HepG2 (cell line): ENCODE data around the gene RRAS. TPM values are rescaled to one million over a fixed set of nuclear protein-coding genes. Genes with fewer than 3 reads are reported as not detected.
A peak's percentile ranks its signal among the peaks of the same experiment; 100 is the strongest.

ENCODE experiments used
- ATAC-seq: fragments of 200-7000 bp; cut with Tn5 transposase; 3 replicates; pipeline ENCODE4 v1.9.1; 2020; ENCODE audit warnings: mild to moderate bottlenecking, moderate library complexity
- BruUV-seq: library from RNA; stranded (reverse); fragments of 400-500 nt; replicated peaks from 2 replicates; lab custom pipeline; 2021; lab: Mats Ljungman, UMichigan
- CTCF ChIA-PET: fragments of 300-600 bp; formaldehyde crosslinking; extraction: SDS; loops from one replicate; lab custom pipeline; 2021; ENCODE audit warnings: low total read pairs, inconsistent platforms, low intra/inter-chr PET ratio; lab: Yijun Ruan, JAX
- POLR2A ChIA-PET: fragments of 350-600 bp; sonication (Branson Sonifier 250); formaldehyde crosslinking; loops from one replicate; lab custom pipeline; 2020; ENCODE audit warnings: antibody characterized with exemption, inconsistent platforms; lab: Yijun Ruan, JAX
- DNase-seq: peaks from one replicate; pipeline ENCODE4 v3.0.0-alpha.2; 2015; ENCODE audit warnings: low spot score
- FAIRE-seq: peaks from 3 replicates; lab custom pipeline; 2011; peaks lifted over from hg19 to GRCh38; lab: Jason Lieb, UNC
- H2AFZ ChIP-seq: one replicate; pipeline ENCODE4 v1.6.1; 2011; ENCODE audit warnings: low read length, inconsistent platforms
- H3K27ac ChIP-seq: fragments of 300-600 bp; 3 replicates; pipeline ENCODE4 v1.8.0; 2011; ENCODE audit warnings: mixed run types, mild to moderate bottlenecking, mixed read lengths, low read length, inconsistent platforms; ENCODE audit not compliant: insufficient read depth; ENCODE audit errors: extremely low read length
- H3K27me3 ChIP-seq, 2 experiments: fragments of 200-600 bp in 1 of 2; 2 replicates in 1 of 2; 3 replicates in 1 of 2; pipeline versions ENCODE4 v1.6.0 to v1.8.0; 2011; ENCODE audit warnings: low read length in 2 of 2, mild to moderate bottlenecking in 2 of 2, moderate library complexity in 2 of 2, inconsistent platforms in 1 of 2; ENCODE audit not compliant: insufficient read depth in 2 of 2, control insufficient read depth in 1 of 2
- H3K36me3 ChIP-seq, 2 experiments: fragments of 200-600 bp in 1 of 2; replicated peaks in 1 of 2; 2 replicates in 1 of 2; 3 replicates in 1 of 2; pipeline versions ENCODE4 v1.5.1 to v1.8.0; 2011; ENCODE audit warnings: low read length in 2 of 2, inconsistent platforms in 1 of 2; ENCODE audit not compliant: insufficient read depth in 2 of 2, control insufficient read depth in 1 of 2
- H3K4me1 ChIP-seq: 2 replicates; pipeline ENCODE4 v1.5.1; 2012; ENCODE audit warnings: low read length, inconsistent platforms; ENCODE audit not compliant: insufficient read depth
- H3K4me2 ChIP-seq: 2 replicates; pipeline ENCODE4 v1.6.0; 2011; ENCODE audit warnings: low read depth, low read length, inconsistent platforms
- H3K4me3 ChIP-seq, 3 experiments: fragments of 200-600 bp in 1 of 3; sonication (generic), shearing (Covaris generic) in 1 of 3; replicated peaks in 1 of 3; 2 replicates each; pipeline ENCODE4 v1.5.1; 2011 to 2016; ENCODE audit warnings: low read length in 3 of 3, inconsistent platforms in 2 of 3, low read depth in 2 of 3, mild to moderate bottlenecking in 2 of 3, control low read depth in 1 of 3, mixed read lengths in 1 of 3; ENCODE audit not compliant: insufficient read depth in 1 of 3
- H3K79me2 ChIP-seq: one replicate; pipeline ENCODE4 v1.6.1; 2011; ENCODE audit warnings: low read length, inconsistent platforms; ENCODE audit not compliant: insufficient read depth
- H3K9ac ChIP-seq: 2 replicates; pipeline ENCODE4 v1.6.0; 2011; ENCODE audit warnings: mild to moderate bottlenecking, low read depth, low read length, inconsistent platforms; ENCODE audit not compliant: insufficient read depth
- H3K9me3 ChIP-seq: 2 replicates; pipeline ENCODE4 v1.5.1; 2012; ENCODE audit warnings: mild to moderate bottlenecking, low read length
- H4K20me1 ChIP-seq: 2 replicates; pipeline ENCODE4 v1.6.0; 2011; ENCODE audit warnings: inconsistent platforms, mild to moderate bottlenecking, low read length, moderate library complexity; ENCODE audit not compliant: insufficient read depth
- AGO2 ChIP-seq: fragments of 200-400 bp; formaldehyde crosslinking; optimal IDR thresholded peaks from 2 replicates; pipeline ENCODE3; 2017; ENCODE audit warnings: mild to moderate bottlenecking, low read depth, low read length, moderate library complexity
- AHR ChIP-seq: IDR thresholded peaks from 2 replicates; pipeline ENCODE4 v1.6.1; 2018; ENCODE audit warnings: missing genetic modification reagents, missing compliant biosample characterization
- CBX2 ChIP-seq, 2 experiments: fragments of 200-600 bp in 1 of 2; sonication (generic); formaldehyde crosslinking in 1 of 2; IDR thresholded peaks; 2 replicates each; pipeline versions ENCODE4 v1.7.0 to v1.8.1; 2018 to 2022; ENCODE audit warnings: low read depth in 2 of 2, low read length in 1 of 2, mild to moderate bottlenecking in 1 of 2, missing genetic modification reagents in 1 of 2
- EED ChIP-seq: sonication (generic); formaldehyde crosslinking; IDR thresholded peaks from 2 replicates; pipeline ENCODE4 v1.5.0; 2020; ENCODE audit warnings: mild to moderate bottlenecking, missing genetic modification reagents
- POLR2A ChIP-seq, 2 experiments: IDR thresholded peaks; 2 replicates each; pipeline ENCODE4 v1.6.1; 2011; ENCODE audit warnings: low read depth in 2 of 2, low read length in 2 of 2, mild to moderate bottlenecking in 1 of 2, moderate library complexity in 1 of 2; ENCODE audit not compliant: insufficient read depth in 1 of 2
- RBFOX2 ChIP-seq: fragments of 200-400 bp; formaldehyde crosslinking; IDR thresholded peaks from 2 replicates; pipeline ENCODE4 v1.6.1; 2017; ENCODE audit warnings: low read depth, mild to moderate bottlenecking, low read length
- RBM22 ChIP-seq: fragments of 200-400 bp; formaldehyde crosslinking; optimal IDR thresholded peaks from 2 replicates; pipeline ENCODE3; 2017; ENCODE audit warnings: mild to moderate bottlenecking, low read length, moderate library complexity
- SRY ChIP-seq: sonication (generic); formaldehyde crosslinking; IDR thresholded peaks from 2 replicates; pipeline ENCODE4 v1.8.0; 2022; ENCODE audit warnings: mild to moderate bottlenecking, missing genetic modification reagents
- U2AF2 ChIP-seq: fragments of 200-400 bp; formaldehyde crosslinking; IDR thresholded peaks from 2 replicates; pipeline ENCODE4 v1.6.1; 2017; ENCODE audit warnings: low read depth, mild to moderate bottlenecking, low read length
- WGBS: methylation state at CpG from one replicate; pipeline ENCODE4 v1.1.6; 2017; ENCODE audit warnings: low lambda C conversion rate; 5-methylcytosine and 5-hydroxymethylcytosine counted together
- in situ Hi-C: cut with HindIII; loops from 2 replicates; pipeline ENCODE4 v1.10.0; 2017; ENCODE audit warnings: low pct_unique_long_range_greater_than_20kb; ENCODE audit not compliant: extremely low pct_ligation_motif_present
- intact Hi-C: fragments of 100-400 bp; cut with micrococcal nuclease; formaldehyde crosslinking; loops from one replicate; pipeline ENCODE4 v1.10.0; 2022; ENCODE audit not compliant: unreplicated experiment
- polyA plus RNA-seq, 8 experiments: library from polyadenylated mRNA; depleted of rRNA in 3 of 8; stranded (reverse) in 7 of 8; unstranded in 1 of 8; fragments of >200 nt; fragmentation: Illumina TruSeq in 4 of 8; extraction: Trizol in 4 of 8; gene quantifications; 2 replicates each; pipeline versions ENCODE4 v1.2.1 to v1.2.3, GENCODE V29; 2011 to 2016; ENCODE audit warnings: low read depth in 4 of 8, missing spikeins in 1 of 8, mixed read lengths in 1 of 8; ENCODE audit not compliant: insufficient read depth in 1 of 8
- total RNA-seq, 5 experiments: library from RNA; depleted of rRNA; stranded (reverse); fragments of >200 nt; fragmentation: Illumina TruSeq; extraction: Trizol; gene quantifications; 2 replicates each; pipeline ENCODE4 v1.2.3, GENCODE V29; 2016; ENCODE audit warnings: low read depth in 1 of 5
- TF ChIP-seq, protein P1 (sequence below): sonication (generic); formaldehyde crosslinking; IDR thresholded peaks from 2 replicates; pipeline ENCODE4 v1.4.0; 2020; ENCODE audit warnings: mild to moderate bottlenecking, missing genetic modification reagents
- TF ChIP-seq, protein P2 (sequence below): sonication (generic); formaldehyde crosslinking; IDR thresholded peaks from 2 replicates; pipeline ENCODE4 v1.4.0; 2020; ENCODE audit warnings: low read depth, missing genetic modification reagents

RRAS gene
- total and polyA plus RNA-seq, 2 of the 13 experiments (the other 11 are each of a cell fraction or from before 2014, with no cell fraction given) = 1.5 to 12.0 TPM

DNA sequence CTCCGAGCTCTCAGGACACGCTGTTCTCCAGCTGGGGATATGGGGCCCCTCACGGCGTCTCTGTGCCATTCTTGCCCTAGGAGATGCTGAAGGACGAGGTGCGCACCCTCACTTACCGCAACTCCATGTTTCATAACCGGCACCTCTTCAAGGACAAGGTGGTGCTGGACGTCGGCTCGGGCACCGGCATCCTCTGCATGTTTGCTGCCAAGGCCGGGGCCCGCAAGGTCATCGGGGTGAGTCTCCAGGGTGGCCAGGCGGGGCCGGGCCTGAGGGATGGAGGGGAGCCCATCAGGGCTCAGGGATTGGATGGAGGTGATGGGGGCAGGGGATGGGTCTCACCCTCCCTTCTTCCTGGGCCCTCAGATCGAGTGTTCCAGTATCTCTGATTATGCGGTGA, 41.9 kb upstream of the RRAS start:
- Histone ChIP-seq H3K9ac (no peak overlapping the region), H3K79me2 (peaks cover 42% of the 10 kb centered on the region), H2AFZ (no peak overlapping the region), H3K27ac (no peak overlapping the region), H3K4me2 (no peak overlapping the region), H3K9me3 (no peaks in the 10 kb centered on the region), H3K27me3 (no peaks in the 10 kb centered on the region), H3K4me3 (no peak overlapping the region), H3K4me1 (peaks cover 33% of the 10 kb centered on the region), H4K20me1 (peaks cover 42% of the 10 kb centered on the region), H3K36me3 (peaks cover 21 to 56% of the 10 kb centered on the region in 2 experiments)
- ATAC-seq = no peak
- CTCF ChIA-PET = no interaction called here
- WGBS = over 99% methylated on average over 17 of the region's 19 CpGs
- no TSS peak for BruUV-seq
- POLR2A ChIA-PET = interaction anchor here (1.6 kb wide), 1 partner anchor 186 kb away, joined by 5 read pairs; the partner anchor contains the start of gene RPS11
- TF ChIP-seq RBFOX2 = peak; percentile 64
- TF ChIP-seq AGO2 = peak; percentile 82
- no peak for TF ChIP-seq EED
- TF ChIP-seq U2AF2 = no peak
- peak; percentile 41 for TF ChIP-seq RBM22
- TF ChIP-seq AHR (CRISPR knock-in tag) = no peak
- intact Hi-C loops = no loop called here
- DNase-seq = no peak
- FAIRE-seq = no peak
- in situ Hi-C loops = no loop called here

DNA sequence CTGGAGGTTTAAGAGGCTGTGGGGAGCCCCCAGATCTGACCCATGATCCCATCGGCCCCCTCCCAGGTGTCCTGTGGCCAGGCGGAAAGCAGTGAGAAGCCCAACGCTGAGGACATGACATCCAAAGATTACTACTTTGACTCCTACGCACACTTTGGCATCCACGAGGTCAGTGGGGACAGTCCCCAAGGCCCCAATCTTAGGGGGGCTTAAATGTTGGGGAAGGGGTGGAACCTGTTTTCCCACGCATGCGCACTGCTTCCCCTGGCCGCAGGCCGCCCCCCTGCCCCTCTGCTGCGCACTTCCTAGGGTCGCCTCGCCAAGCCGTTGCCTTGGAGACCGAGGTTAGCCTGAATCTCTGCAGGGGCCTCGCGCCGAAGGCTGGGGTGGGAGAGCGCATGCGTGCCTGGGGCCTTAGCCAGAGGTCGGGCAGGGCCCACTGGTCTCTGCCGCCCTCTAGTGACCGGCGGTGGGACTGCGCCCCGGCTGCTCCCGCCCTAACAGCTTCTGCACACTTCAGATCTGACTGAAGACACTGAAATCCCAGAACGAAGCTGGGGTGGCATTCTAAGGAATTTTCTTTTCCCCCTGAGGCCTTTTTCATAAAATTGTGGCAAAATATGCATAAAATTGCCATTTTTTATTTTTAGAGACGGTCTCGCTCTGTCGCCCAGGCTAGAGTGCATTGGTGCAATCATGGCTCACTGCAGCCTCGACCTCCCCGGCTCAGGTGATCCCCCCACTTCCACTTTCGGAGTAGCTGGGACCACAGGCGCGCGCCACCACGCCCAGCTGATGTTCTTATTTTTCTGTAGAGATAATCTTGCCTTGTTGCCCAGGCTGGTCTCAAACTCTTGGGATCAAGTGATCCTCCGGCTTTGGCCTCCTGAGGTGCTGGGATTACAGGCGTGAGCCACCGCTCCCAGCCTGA, 40.7 kb upstream of the RRAS start:
- in situ Hi-C loops = no loop called here
- peaks cover 19 to 48% of the 10 kb centered on the region in 2 experiments for H3K36me3 ChIP-seq
- TF ChIP-seq, protein P1, sequence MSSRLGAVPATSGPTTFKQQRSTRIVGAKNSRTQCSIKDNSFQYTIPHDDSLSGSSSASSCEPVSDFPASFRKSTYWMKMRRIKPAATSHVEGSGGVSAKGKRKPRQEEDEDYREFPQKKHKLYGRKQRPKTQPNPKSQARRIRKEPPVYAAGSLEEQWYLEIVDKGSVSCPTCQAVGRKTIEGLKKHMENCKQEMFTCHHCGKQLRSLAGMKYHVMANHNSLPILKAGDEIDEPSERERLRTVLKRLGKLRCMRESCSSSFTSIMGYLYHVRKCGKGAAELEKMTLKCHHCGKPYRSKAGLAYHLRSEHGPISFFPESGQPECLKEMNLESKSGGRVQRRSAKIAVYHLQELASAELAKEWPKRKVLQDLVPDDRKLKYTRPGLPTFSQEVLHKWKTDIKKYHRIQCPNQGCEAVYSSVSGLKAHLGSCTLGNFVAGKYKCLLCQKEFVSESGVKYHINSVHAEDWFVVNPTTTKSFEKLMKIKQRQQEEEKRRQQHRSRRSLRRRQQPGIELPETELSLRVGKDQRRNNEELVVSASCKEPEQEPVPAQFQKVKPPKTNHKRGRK (CRISPR knock-in tag) = no peak
- no peak for TF ChIP-seq RBM22
- TF ChIP-seq SRY (CRISPR knock-in tag) = 0 out of 2 replicates have a peak, but pooled peaks have one; percentile 25
- TF ChIP-seq POLR2A (IDR thresholded peaks at IDR 0.05; ENCODE audit: insufficient read depth in 1 of 2, low read depth in 2 of 2, low read length in 2 of 2) = no peak
- TF ChIP-seq, protein P2, sequence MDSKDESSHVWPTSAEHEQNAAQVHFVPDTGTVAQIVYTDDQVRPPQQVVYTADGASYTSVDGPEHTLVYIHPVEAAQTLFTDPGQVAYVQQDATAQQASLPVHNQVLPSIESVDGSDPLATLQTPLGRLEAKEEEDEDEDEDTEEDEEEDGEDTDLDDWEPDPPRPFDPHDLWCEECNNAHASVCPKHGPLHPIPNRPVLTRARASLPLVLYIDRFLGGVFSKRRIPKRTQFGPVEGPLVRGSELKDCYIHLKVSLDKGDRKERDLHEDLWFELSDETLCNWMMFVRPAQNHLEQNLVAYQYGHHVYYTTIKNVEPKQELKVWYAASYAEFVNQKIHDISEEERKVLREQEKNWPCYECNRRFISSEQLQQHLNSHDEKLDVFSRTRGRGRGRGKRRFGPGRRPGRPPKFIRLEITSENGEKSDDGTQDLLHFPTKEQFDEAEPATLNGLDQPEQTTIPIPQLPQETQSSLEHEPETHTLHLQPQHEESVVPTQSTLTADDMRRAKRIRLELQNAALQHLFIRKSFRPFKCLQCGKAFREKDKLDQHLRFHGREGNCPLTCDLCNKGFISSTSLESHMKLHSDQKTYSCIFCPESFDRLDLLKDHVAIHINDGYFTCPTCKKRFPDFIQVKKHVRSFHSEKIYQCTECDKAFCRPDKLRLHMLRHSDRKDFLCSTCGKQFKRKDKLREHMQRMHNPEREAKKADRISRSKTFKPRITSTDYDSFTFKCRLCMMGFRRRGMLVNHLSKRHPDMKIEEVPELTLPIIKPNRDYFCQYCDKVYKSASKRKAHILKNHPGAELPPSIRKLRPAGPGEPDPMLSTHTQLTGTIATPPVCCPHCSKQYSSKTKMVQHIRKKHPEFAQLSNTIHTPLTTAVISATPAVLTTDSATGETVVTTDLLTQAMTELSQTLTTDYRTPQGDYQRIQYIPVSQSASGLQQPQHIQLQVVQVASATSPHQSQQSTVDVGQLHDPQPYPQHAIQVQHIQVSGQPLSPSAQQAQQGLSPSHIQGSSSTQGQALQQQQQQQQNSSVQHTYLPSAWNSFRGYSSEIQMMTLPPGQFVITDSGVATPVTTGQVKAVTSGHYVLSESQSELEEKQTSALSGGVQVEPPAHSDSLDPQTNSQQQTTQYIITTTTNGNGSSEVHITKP (CRISPR knock-in tag) = peak; percentile 69; the same call in 1 of the 2 replicates
- TF ChIP-seq CBX2 (IDR thresholded peaks at IDR 0.05; ENCODE audit: low read depth, low read length) = no peak
- no peak for TF ChIP-seq CBX2 (CRISPR knock-in tag; IDR thresholded peaks at IDR 0.05; ENCODE audit: low read depth)

More for the DNA sequence above, 40.7 kb upstream of the RRAS start:
- BruUV-seq = no TSS peak
- ChIA-PET POLR2A (interaction anchor here (1.6 kb wide), 1 partner anchor 185 kb away, joined by 5 read pairs; the partner anchor contains the start of gene RPS11), CTCF (interaction anchor here (0.9 to 1.5 kb wide), 2 partner anchors 9 to 110 kb away, joined by 3 to 5 read pairs; no protein-coding TSS in a partner anchor)
- H3K27me3 ChIP-seq = no peaks in the 10 kb centered on the region
- H3K9me3 ChIP-seq = no peaks in the 10 kb centered on the region
- DNase-seq (peak; percentile 70), FAIRE-seq (peak; percentile 71), ATAC-seq (peak; percentile 7)
- no peak overlapping the region for H2AFZ ChIP-seq
- peaks cover 42% of the 10 kb centered on the region for H3K79me2 ChIP-seq
- WGBS = 86% methylated on average over 20 of the region's 40 CpGs
- H3K4me1 ChIP-seq = peaks cover 39% of the 10 kb centered on the region
- no peak overlapping the region; a peak in 1 of 6 replicates for H3K4me3 ChIP-seq
- H3K9ac ChIP-seq = no peak overlapping the region
- intact Hi-C loops = no loop called here
- peak overlapping the region; percentile 34 for H3K4me2 ChIP-seq
- peak overlapping the region; percentile 49 for H3K27ac ChIP-seq
- peaks cover 40% of the 10 kb centered on the region for H4K20me1 ChIP-seq
